HEK293T (cell line): Measurements from ENCODE around the gene EME1.

ENCODE experiments used
- CTCF ChIA-PET: fragments of 350-600 bp; formaldehyde crosslinking; extraction: SDS; loops from one replicate; lab custom pipeline; 2021; ENCODE audit warnings: antibody characterized with exemption, inconsistent platforms; lab: Yijun Ruan, JAX
- POLR2A ChIA-PET: fragments of 350-600 bp; formaldehyde crosslinking; extraction: SDS; loops from one replicate; lab custom pipeline; 2020; ENCODE audit warnings: antibody characterized with exemption, inconsistent platforms; lab: Yijun Ruan, JAX
- DNase-seq: peaks from one replicate; pipeline ENCODE4 v3.0.0; 2012; ENCODE audit warnings: mixed read lengths; ENCODE audit errors: extremely low spot score
- ARNT ChIP-seq: fragments of 450-650 bp; IDR thresholded peaks from 2 replicates; pipeline ENCODE4 v1.6.1; 2017; ENCODE audit warnings: mild to moderate bottlenecking
- BHLHE40 ChIP-seq: fragments of 450-650 bp; IDR thresholded peaks from 2 replicates; pipeline ENCODE4 v1.6.1; 2016; ENCODE audit warnings: mild to moderate bottlenecking, moderate library complexity, borderline replicate concordance
- CTBP1 ChIP-seq: fragments of 450-650 bp; IDR thresholded peaks from 2 replicates; pipeline ENCODE4 v1.6.1; 2016; ENCODE audit warnings: borderline replicate concordance
- ELF4 ChIP-seq: fragments of 450-650 bp; IDR thresholded peaks from 2 replicates; pipeline ENCODE4 v1.6.1; 2017; ENCODE audit warnings: antibody characterized with exemption
- FOXA1 ChIP-seq: fragments of 450-650 bp; IDR thresholded peaks from 2 replicates; pipeline ENCODE4 v1.6.1; 2016; ENCODE audit warnings: mild to moderate bottlenecking
- FOXK2 ChIP-seq: fragments of 450-650 bp; IDR thresholded peaks from 2 replicates; pipeline ENCODE4 v1.6.1; 2016; ENCODE audit warnings: mild to moderate bottlenecking
- FOXM1 ChIP-seq: fragments of 450-650 bp; IDR thresholded peaks from 2 replicates; pipeline ENCODE4 v1.6.1; 2017; ENCODE audit warnings: mild to moderate bottlenecking, borderline replicate concordance
- HDGF ChIP-seq: fragments of 450-650 bp; IDR thresholded peaks from 2 replicates; pipeline ENCODE4 v1.6.1; 2017; ENCODE audit warnings: antibody characterized with exemption, borderline replicate concordance
- L3MBTL2 ChIP-seq: fragments of 450-650 bp; conservative IDR thresholded peaks from 2 replicates; pipeline ENCODE4 v1.6.1; 2016; ENCODE audit warnings: mild to moderate bottlenecking
- LEF1 ChIP-seq: fragments of 450-650 bp; IDR thresholded peaks from 2 replicates; pipeline ENCODE4 v1.6.1; 2017; ENCODE audit warnings: mild to moderate bottlenecking, borderline replicate concordance
- NFRKB ChIP-seq: fragments of 450-650 bp; IDR thresholded peaks from 2 replicates; pipeline ENCODE4 v1.6.1; 2016; ENCODE audit warnings: mild to moderate bottlenecking, moderate library complexity
- SP1 ChIP-seq: fragments of 450-650 bp; IDR thresholded peaks from 2 replicates; pipeline ENCODE4 v1.6.1; 2017
- SUZ12 ChIP-seq: fragments of 450-650 bp; IDR thresholded peaks from 2 replicates; pipeline ENCODE4 v1.6.1; 2016; ENCODE audit warnings: mild to moderate bottlenecking
- TARDBP ChIP-seq: fragments of 450-650 bp; IDR thresholded peaks from 2 replicates; pipeline ENCODE4 v1.6.1; 2016
- ZNF384 ChIP-seq: fragments of 450-650 bp; IDR thresholded peaks from 2 replicates; pipeline ENCODE4 v1.6.1; 2016
- TF ChIP-seq, protein P1 (sequence below): fragments of 450-650 bp; IDR thresholded peaks from 2 replicates; pipeline ENCODE4 v1.6.1; 2016

The EME1 gene, protein sequence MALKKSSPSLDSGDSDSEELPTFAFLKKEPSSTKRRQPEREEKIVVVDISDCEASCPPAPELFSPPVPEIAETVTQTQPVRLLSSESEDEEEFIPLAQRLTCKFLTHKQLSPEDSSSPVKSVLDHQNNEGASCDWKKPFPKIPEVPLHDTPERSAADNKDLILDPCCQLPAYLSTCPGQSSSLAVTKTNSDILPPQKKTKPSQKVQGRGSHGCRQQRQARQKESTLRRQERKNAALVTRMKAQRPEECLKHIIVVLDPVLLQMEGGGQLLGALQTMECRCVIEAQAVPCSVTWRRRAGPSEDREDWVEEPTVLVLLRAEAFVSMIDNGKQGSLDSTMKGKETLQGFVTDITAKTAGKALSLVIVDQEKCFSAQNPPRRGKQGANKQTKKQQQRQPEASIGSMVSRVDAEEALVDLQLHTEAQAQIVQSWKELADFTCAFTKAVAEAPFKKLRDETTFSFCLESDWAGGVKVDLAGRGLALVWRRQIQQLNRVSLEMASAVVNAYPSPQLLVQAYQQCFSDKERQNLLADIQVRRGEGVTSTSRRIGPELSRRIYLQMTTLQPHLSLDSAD

DNA sequence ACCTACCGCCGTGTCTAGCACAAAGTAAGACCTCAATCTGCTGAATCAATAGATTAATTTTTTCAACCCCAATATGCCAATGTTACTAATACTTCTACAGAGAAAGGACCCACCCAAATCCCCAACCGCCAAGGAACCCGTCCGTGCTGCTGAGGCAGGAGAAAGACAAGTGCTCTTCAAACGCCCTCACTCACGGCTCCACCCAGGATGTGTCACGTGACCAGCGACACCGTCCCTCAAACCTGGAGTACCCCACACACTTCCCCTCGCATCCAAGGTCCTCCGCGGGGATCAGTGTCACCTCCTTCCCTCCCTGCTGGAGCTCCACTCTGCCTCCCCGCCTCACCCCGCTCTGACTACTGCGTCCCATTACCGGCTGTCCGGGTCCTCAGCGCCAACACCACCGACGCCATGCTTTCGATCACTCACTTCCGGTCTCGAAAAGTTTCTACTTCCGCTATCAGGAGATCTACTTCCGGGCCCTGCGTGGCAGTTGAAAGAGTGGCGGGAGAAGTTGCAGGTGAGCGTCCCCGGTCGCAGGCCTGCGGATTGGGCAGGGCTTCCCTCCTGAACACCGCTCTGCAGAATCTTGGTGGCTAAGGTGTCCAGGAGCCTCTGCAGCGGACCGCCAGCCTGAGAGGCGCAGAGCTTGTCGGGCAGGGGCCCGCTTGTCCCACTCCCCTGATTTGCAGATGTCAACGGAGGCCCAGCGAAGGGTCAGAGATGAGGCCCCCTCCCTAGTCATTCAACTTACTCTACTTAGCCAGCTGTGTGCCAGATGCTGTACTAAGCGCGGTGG lies at the start of gene EME1, which contains the start of gene MRPL27:
Gene EME1 (plus strand): TSS at position 472 of the 799 bp plus-strand sequence. CDS start 1,980 bp downstream, outside the sequence.
Gene MRPL27 (minus strand): TSS at position 427 of the 799 bp plus-strand sequence. CDS start 14 bp downstream, at position 413.
- peak; percentile 92 for DNase-seq
- CTCF ChIA-PET = interaction anchor here (1.0 kb wide), 1 partner anchor 11 kb away, joined by 5 read pairs; no protein-coding TSS in a partner anchor
- POLR2A ChIA-PET = interaction anchor here (3.0 to 3.3 kb wide), 2 partner anchors 10 to 25 kb away, joined by 15 to 27 read pairs; partner anchors contain the start of gene LRRC59
- TF ChIP-seq ARNT (no peak), L3MBTL2 (peak; percentile 93), HDGF (peak; percentile 62; the same call in 1 of the 2 replicates), ELF4 (peak; percentile 97), NFRKB (peak; percentile 71; the same call in 1 of the 2 replicates)
- TF ChIP-seq, protein P1, sequence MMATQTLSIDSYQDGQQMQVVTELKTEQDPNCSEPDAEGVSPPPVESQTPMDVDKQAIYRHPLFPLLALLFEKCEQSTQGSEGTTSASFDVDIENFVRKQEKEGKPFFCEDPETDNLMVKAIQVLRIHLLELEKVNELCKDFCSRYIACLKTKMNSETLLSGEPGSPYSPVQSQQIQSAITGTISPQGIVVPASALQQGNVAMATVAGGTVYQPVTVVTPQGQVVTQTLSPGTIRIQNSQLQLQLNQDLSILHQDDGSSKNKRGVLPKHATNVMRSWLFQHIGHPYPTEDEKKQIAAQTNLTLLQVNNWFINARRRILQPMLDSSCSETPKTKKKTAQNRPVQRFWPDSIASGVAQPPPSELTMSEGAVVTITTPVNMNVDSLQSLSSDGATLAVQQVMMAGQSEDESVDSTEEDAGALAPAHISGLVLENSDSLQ = peak; percentile 79

DNA sequence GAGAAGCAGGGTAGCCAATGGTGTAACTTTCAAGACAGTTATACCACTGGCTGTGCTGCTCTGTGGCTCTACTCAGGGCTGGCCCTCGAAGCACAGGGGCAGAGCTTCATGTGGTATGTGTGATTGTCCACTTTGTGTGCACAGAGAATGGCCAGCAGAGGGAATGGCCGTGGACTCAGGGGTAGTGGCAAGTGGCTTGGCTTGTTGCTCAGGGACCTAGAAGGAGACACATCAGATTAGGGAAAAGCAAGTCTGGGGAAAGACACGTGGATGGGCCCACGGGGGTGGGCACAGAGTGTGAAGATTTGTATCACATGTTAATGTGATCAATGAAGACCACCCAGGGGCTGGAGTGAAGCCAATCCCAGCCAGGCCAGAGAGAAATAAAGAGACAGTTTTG lies 47.1 kb upstream of the EME1 start:
- TF ChIP-seq L3MBTL2 (no peak), TARDBP (no peak), FOXK2 (no peak), ELF4 (no peak), BHLHE40 (no peak), SP1 (no peak), CTBP1 (no peak), FOXM1 (no peak), LEF1 (no peak), ARNT (no peak), ZNF384 (no peak), SUZ12 (no peak), NFRKB (no peak)
- CTCF ChIA-PET = no interaction called here

DNA sequence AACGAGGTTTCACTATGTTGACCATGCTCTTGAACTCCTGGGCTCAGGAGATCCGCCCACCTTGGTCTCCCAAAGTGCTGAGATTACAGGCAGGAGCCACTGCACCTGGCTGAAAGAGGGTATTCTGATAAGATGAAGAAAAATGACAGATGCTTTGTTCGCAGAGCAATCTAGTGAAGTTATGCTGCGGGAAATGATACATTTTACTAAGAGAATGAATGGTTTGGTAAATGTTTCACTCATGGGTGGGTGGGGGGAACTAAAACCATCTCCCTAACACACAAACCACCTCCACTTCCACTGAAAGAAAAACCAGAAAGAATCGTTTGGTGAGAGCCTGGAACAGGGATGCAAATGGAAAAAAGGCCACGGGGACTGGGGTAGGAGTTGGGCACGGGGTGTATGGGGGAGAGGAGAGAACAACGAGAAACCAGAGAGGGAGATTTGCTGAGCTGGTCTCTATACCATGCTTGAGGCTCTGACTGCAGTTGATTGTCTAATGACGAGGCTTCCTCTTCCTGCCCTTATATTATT lies 46.1 kb upstream of the EME1 start:
- TF ChIP-seq ZNF384 (no peak), SP1 (no peak), BHLHE40 (no peak), L3MBTL2 (no peak), FOXA1 (no peak), CTBP1 (no peak), FOXM1 (no peak), TARDBP (no peak), HDGF (no peak), NFRKB (no peak), LEF1 (no peak), SUZ12 (no peak), FOXK2 (no peak), ELF4 (no peak), ARNT (no peak)
- TF ChIP-seq, protein P1 = no peak
- CTCF ChIA-PET = no interaction called here
- no peak for DNase-seq
- POLR2A ChIA-PET = no interaction called here

More for the DNA sequence above, 47.1 kb upstream of the EME1 start:
- no peak for DNase-seq
- POLR2A ChIA-PET = no interaction called here

DNA sequence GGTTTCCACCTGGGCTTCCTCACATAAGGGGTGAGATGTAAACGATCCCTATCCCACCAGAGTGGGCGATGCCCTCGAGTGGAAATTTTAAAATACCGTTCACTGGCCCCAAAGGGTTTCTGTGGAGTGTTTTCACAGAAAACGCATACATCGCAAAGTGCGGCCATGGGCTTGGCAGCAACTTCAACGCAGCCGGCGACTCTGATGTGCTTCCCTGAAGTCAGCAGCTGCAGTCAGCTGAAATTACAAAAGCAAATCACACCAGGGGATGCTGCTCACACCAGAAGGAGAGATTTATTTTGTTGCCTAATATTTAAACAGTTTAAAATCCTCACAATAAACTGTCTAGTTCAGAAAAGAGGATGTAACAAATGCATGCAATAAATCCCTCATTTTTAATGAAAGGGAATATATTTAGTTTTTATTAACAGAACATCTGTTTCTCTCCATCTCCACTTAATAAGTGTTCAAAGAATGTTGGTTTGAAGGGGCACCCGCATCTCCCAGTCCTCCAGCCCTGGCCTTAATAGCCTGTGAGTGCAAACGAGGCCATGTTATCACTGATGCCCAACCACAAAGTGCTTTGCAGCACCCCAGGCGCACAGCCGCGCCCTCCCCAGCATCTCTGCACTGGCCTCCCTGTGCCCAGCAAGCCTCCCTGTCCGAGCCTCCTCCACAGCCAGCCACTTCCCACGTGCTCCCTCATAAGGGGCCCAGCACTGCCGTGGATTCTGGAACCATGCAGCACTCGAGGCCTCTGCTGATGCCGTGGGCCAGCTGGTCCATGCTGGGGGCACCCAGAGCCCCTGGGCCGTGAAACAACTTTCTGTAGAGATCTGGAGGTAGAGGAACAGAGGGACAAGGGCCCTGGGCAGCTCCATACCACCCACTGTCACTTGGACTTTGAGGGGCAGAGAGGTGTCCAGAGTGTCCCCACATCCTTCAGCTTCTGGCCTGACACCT lies 44.4 kb upstream of the EME1 start:
- no peak for DNase-seq
- POLR2A ChIA-PET = no interaction called here
- CTCF ChIA-PET = no interaction called here
- no peak for TF ChIP-seq ARNT

DNA sequence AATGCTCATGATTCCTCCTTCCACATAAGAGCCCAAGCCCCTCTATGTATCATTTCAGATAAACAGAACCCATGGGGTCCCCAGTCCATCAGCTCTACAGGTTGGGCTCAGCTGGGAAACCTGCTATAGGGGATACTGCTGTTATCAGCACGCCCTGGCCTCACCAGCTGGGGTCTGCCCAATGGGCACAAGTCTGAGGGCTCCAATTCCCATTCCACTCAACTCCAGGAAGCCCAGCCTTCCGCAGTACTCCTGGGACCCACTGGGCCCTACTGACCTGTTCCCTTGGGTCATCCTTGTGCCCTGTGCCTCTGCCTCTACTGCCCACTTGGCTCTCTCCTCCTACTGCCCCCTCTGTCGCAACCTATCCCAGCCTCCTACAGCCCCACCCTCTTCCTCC lies 43.3 kb upstream of the EME1 start:
- ChIA-PET POLR2A (no interaction called here), CTCF (no interaction called here)
- TF ChIP-seq L3MBTL2 = no peak
- no peak for TF ChIP-seq ARNT
- TF ChIP-seq LEF1 = no peak
- no peak for TF ChIP-seq CTBP1
- TF ChIP-seq NFRKB = no peak
- no peak for TF ChIP-seq TARDBP
- no peak for TF ChIP-seq ZNF384
- TF ChIP-seq, protein P1 = no peak
- no peak for TF ChIP-seq SP1
- no peak for TF ChIP-seq BHLHE40
- TF ChIP-seq FOXM1 = no peak
- TF ChIP-seq ELF4 = no peak
- TF ChIP-seq FOXK2 = no peak
- no peak for TF ChIP-seq HDGF
- no peak for TF ChIP-seq FOXA1
- TF ChIP-seq SUZ12 = no peak
- no peak for DNase-seq
